GF-D8 (cell line): ENCODE results near the gene M1AP.
"Not testable (repeated sequence)": the region's sequence is repeated elsewhere in the genome, so short reads cannot be mapped to it uniquely, and the experiment has no call there.

Experiments used
- DNase-seq: peaks from one replicate; lab custom pipeline; 2025; lab: John Stamatoyannopoulos, UW

Gene M1AP

GRCh38 chr2:74564222-74564621 is 83.9 kb downstream of the M1AP start:
- DNase-seq, result no peak

- no peak for DNase-seq
These were observed 85.9 kb downstream of the M1AP start for GRCh38 chr2:74562126-74562775.

- not testable (repeated sequence) for DNase-seq
These were observed 87.1 kb downstream of the M1AP start for GRCh38 chr2:74561022-74561421.

- no peak for DNase-seq
These were observed 87.5 kb downstream of the M1AP start for GRCh38 chr2:74560591-74560990.

- DNase-seq, result no peak
These were observed 88.2 kb downstream of the M1AP start for GRCh38 chr2:74559912-74560311.

- DNase-seq, result no peak
These were observed 89.6 kb downstream of the M1AP start for GRCh38 chr2:74558284-74559230.

- DNase-seq, result no peak
These were observed 91.2 kb downstream of the M1AP start for GRCh38 chr2:74556831-74557370.

- no peak for DNase-seq
These were observed 92.0 kb downstream of the M1AP start for GRCh38 chr2:74556159-74556558.

GRCh38 chr2:74555610-74556103 is 92.5 kb downstream of the M1AP start:
- DNase-seq, result peak; percentile 36

GRCh38 chr2:74554820-74555531 is 93.2 kb downstream of the M1AP start:
- DNase-seq, result no peak

- DNase-seq, result peak; percentile 18
These were observed 94.0 kb downstream of the M1AP start, which contains the start of the genes DOK1 and LOXL3 for GRCh38 chr2:74553892-74554819. TSS of gene DOK1 (plus strand) at chr2:74554720. CDS start at chr2:74554755, 35 bp downstream. TSS of gene LOXL3 (minus strand) at chr2:74553942. CDS start at chr2:74552634, 1,308 bp downstream.

GRCh38 chr2:74552914-74553811 is 95.0 kb downstream of the M1AP start:
- DNase-seq, result no peak

GRCh38 chr2:74551942-74552913 is 95.9 kb downstream of the M1AP start:
- peak; percentile 25 for DNase-seq

GRCh38 chr2:74551530-74551929 is 96.6 kb downstream of the M1AP start:
- no peak for DNase-seq

- no peak for DNase-seq
These were observed 97.9 kb downstream of the M1AP start for GRCh38 chr2:74550231-74550630.

- peak; percentile 28 for DNase-seq
These were observed 99.0 kb downstream of the M1AP start for GRCh38 chr2:74548900-74549826.

GRCh38 chr2:74548285-74548899 is 99.7 kb downstream of the M1AP start:
- no peak for DNase-seq
